ENCODE results near the gene VPS18.
A peak's percentile ranks its signal among the peaks of the same experiment; 100 is the strongest.

Gene VPS18

DNA sequence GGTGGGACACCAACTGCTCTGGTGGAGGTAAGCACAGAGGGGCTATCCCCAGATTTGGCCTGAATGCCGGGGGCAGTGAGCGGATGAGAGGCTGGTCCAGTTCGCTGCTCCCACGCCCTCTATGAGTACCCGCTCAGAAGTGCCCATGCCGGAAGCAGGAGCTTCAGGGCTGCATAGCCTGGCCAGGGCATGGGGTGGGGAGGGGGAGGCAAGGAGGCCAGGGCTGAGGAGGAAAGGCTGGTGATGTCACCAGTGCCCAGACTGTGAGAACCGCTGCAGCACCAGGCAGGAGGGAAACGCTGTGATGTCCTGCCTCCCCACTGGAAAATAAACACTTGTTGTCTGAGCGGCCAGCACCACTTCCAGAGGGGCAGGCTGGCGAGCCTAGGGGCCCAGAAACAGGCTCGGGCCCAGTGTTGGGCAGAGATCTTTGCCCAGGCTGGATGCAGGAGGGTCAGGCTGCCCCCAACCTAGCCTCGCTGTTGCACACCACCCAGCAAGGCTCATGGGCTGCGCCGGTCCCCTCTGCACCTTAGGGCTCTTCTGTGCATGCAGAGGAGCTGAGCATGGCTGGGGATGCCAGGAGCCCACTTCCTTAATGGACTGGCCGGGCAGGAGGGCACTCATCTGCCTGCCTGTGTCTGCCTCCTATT is 24.0 kb downstream of the VPS18 start:
- no peak overlapping the region for H3K4me3 ChIP-seq (ENCODE audit: low read depth, low read length)

DNA sequence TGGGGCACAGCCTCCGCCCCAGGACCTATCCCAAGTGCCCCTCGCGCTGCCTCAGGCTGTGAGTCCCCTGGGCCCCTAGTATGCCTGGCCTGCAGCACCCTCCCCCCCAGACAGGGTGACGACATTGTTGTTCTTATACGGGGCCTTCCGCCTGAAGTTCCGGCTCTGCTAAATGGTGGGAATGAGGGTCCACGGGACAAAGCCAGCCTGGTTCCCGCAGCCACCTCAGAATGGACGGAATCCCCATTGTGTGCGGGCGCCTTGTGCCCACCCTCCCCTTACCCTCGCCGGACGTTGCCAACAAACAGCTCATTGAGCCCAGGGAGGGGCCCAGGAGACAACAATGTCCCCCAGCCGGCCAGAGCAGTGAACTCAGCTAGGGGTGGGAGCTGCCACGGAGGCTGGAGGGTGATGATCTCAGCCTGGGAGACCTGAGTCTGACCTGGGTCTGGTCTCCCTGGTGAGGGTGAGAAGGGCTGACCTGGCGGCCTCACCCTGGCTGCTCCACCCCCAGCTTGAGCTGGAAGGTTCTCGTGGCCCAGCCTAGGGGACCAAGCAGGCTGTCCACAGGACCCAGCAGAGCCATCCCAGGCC is 24.6 kb downstream of the VPS18 start:
- no peak overlapping the region for H3K4me3 ChIP-seq (ENCODE audit: low read depth, low read length)

DNA sequence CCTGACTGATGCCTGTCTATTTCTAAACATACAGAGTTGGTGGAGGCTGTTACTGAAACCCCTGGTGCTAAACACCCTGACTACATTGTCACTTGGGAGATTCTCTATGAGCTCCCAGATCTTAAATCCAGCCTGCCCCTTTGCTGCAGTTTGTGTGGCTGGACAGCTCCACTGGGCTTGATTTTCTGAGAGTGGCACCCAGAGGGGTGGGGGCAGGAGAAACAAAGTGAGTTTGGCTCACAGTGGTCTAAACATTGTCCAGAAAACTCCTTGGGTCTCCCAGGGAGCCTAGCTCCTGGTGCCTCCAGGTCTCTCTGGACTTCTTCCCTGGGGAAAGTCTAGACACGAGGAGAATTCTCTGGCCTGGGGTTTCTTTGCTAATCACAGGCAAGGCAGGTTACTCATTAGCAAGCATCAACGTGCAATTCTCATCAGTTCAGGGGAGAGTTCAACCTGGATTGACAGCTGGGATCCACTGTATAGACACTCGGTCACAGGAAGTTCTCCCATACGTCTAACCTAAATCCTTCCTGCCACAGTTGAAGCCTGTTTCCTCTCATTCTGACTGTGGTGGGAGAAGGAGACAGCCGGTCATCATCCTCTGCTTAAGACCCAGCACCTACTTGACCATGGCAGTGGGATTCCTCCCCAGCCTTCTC is 27.8 kb downstream of the VPS18 start:
- no peak overlapping the region for H3K4me3 ChIP-seq (ENCODE audit: low read depth, low read length)

DNA sequence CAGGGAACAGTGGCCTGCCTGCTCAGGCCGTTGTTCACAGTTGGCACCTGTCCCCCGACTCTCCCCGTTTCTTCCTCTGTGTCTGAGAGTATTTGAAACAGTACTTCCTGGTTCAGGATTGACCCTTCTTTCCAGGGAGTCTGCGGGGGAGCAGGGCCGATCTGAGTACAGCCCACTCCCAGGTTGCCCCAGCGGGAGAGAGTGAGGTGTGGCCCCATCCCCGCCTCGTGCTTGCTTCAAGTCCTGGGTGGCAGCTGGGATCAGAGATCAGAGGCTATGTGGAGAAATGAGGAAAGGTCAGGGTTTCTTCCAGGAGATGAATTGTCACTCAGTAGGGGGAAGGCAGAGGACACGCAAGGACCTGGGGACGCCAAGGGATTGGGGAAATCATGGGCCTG is 28.4 kb downstream of the VPS18 start:
- no peak overlapping the region for H3K4me3 ChIP-seq (ENCODE audit: low read depth, low read length)

- H3K4me3 ChIP-seq (ENCODE audit: low read depth, low read length), result no peak overlapping the region
Measured at GRCh38 chr15:40923551-40923950, 29.3 kb downstream of the VPS18 start.

- peak overlapping the region; percentile 1 for H3K4me3 ChIP-seq (ENCODE audit: low read depth, low read length)
Measured at GRCh38 chr15:40925495-40925862, 31.2 kb downstream of the VPS18 start.

DNA sequence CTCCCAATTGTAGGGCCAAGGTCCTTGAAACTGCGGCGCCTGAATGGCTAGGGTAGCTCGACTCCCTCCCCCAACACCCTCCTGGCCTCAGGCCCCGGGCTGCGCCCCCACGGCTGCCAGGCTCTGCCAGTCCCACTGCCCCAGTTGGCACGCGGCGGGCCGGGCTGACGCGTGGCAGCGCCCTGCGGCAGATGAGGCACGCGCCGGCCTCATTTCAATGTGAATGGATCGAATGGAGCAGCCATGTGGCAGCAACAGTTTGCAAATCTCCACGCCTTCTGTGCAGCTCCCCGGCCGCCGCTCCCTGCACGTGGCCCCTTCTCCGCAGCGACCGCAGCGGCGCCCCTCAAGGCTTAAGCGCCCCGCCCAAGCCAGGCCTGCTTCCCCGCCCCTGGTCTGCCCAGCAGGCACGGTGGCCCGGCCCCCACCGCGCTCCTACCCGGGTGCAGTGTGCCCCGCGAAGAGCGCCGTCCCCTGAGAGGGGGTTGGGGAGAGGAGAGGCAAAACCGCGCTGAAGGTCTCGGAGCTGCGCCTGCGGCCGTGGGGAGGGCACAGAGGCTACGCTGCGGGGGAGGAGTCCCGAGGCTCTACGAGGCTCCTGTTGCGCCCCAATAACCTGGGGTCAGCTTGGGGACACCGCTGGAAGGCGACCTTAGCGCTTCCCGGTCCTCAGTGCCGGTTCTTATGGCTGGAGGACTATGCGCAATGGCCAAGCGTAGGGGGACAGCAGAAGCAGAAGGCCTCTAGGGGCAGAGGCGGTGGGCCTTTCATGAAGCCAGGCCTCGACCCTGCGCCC is 31.8 kb downstream of the VPS18 start:
- peak overlapping the region; percentile 8 for H3K4me3 ChIP-seq (ENCODE audit: low read depth, low read length)

- peak overlapping the region; percentile 1 for H3K4me3 ChIP-seq (ENCODE audit: low read depth, low read length)
Measured at GRCh38 chr15:40926659-40927494, 32.6 kb downstream of the VPS18 start.

DNA sequence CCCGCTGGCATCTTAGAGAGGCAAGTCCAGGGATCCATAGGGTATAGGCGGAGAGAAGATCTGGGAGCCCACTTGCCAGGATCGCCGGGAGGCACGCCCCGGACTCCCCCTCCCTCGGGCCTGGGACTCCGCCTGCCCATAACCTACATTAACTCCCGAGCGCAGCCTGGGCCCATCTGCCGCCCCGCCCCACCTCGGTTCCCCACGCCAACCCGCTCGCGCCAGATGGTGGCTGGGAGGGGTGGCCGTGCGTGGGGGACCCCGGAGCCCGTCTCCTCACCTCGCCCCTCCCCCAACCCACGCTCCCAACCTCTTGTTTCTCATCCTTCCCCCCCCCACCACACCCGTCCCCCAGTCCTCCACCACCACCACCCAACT is 33.2 kb downstream of the VPS18 start:
- H3K4me3 ChIP-seq (ENCODE audit: low read depth, low read length), result no peak overlapping the region

DNA sequence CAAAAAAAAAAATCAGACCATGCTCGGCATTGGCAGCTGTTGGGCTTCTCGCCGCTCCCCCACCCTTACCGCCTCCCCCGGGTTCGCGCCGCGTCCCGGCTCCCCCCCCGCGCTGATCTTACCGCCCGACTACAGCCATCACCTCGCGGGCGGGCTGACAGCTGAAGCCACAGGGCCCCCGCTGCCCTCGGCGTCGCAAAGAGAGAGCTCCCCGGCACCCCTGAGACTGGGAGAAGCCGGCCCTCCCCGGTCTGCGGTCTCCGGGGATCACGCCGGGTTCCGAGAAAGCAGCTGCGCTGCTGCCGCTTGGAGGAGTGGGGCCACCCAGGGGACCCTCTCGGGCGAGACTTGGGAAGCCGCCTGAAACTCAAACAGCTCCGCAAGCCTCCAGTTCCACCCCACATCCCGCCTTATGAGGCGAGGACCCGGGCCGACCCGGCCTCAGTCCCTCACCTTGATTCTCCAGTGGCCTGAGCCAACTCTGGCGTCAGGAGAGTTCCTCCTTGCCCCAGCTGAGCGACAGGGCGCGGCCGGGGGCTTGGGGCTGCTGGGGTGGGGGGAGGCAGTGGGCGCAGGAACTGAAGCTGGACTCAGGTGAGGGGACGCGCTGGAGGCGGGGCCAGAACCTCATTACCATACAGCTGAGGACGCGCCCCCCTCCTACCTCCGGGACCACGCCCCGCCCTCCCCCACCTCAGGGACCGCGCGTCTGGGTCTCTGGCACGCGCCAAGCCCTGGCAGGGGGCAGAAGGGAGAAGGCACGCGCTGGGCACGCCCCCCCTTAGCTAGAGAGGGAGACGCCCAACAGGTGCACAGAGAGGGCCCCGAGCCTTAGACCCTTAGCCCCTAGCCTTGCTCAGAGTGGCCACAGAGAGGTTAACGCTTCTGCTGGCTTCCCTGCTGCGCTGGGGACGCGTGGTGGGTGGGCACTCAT is 33.9 kb downstream of the VPS18 start:
- peak overlapping the region; percentile 13 for H3K4me3 ChIP-seq (ENCODE audit: low read depth, low read length)

GRCh38 chr15:40928821-40929659 is 34.8 kb downstream of the VPS18 start, which contains the start of gene DLL4:
DLL4 (plus strand) TSS chr15:40929340; CDS start chr15:40929669, 329 bp downstream.
- H3K4me3 ChIP-seq (ENCODE audit: low read depth, low read length), result peak within 1 kb of the TSS; percentile 20

DNA sequence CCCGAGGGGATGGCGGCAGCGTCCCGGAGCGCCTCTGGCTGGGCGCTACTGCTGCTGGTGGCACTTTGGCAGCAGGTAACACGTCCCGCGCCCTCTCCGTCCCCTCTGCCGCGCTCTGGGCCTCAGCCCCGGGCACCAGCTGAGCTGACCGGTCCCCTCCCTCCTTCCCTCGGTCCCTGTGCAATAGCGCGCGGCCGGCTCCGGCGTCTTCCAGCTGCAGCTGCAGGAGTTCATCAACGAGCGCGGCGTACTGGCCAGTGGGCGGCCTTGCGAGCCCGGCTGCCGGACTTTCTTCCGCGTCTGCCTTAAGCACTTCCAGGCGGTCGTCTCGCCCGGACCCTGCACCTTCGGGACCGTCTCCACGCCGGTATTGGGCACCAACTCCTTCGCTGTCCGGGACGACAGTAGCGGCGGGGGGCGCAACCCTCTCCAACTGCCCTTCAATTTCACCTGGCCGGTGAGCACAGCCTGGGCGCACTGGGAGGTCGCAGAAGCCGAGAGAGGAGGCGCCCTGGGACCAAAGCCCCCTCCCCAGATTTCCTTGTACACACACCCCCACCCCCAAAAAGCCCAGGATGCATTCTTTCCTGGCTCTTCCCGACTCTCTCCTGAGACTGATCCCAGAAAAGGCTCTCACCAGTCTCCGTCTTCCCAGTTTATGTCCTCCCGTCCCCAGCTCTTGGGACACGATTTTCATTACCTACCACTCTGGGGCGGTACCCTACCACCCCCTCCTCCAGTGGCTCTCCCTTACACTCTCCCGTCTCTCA is 35.6 kb downstream of the VPS18 start:
- H3K4me3 ChIP-seq (ENCODE audit: low read depth, low read length), result peak overlapping the region; percentile 20

GRCh38 chr15:40930430-40931299 is 36.4 kb downstream of the VPS18 start:
- H3K4me3 ChIP-seq (ENCODE audit: low read depth, low read length), result peak overlapping the region; percentile 17

GRCh38 chr15:40931300-40932142 is 37.3 kb downstream of the VPS18 start:
- H3K4me3 ChIP-seq (ENCODE audit: low read depth, low read length), result no peak overlapping the region

DNA sequence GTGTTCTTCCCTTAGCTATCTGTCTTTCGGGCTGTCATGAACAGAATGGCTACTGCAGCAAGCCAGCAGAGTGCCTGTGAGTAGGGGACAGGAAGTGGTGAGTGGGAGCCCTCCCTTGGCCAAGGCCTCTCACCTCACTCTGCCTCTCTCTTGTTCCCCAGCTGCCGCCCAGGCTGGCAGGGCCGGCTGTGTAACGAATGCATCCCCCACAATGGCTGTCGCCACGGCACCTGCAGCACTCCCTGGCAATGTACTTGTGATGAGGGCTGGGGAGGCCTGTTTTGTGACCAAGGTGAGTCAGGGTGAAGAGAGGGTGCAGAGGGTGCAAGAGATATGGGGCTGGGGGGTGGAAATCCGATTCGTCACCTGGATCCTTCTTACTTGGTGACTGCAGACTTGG is 37.9 kb downstream of the VPS18 start:
- H3K4me3 ChIP-seq (ENCODE audit: low read depth, low read length), result no peak overlapping the region
